HCT116 (cell line): ENCODE data around the gene WWOX. TPM values are rescaled to one million over a fixed set of nuclear protein-coding genes. Genes with fewer than 3 reads are reported as not detected.

ENCODE experiments used
- ATAC-seq: fragments of 200-7000 bp; cut with Tn5 transposase; 2 replicates; pipeline ENCODE4 v1.9.1; 2020; ENCODE audit warnings: mild to moderate bottlenecking, moderate library complexity
- BruUV-seq: library from RNA; stranded (reverse); fragments of 400-500 nt; replicated peaks from 2 replicates; lab custom pipeline; 2021; lab: Mats Ljungman, UMichigan
- CTCF ChIA-PET: fragments of 300-600 bp; sonication (Branson Sonifier 250); formaldehyde crosslinking; loops from one replicate; lab custom pipeline; 2021; ENCODE audit warnings: antibody characterized with exemption; lab: Charles Lee
- POLR2A ChIA-PET: fragments of 300-600, 350-600 bp; sonication (Branson Sonifier 250); formaldehyde crosslinking; loops from one replicate; lab custom pipeline; 2021; ENCODE audit warnings: antibody characterized with exemption; lab: Charles Lee
- RAD21 ChIA-PET, 2 experiments: fragments of 300-600 bp; sonication (Branson Sonifier 250); formaldehyde crosslinking; loops; one replicate each; lab custom pipeline; 2023; ENCODE audit warnings: low total read pairs in 2 of 2; ENCODE audit not compliant: uncharacterized antibody in 2 of 2, unreplicated experiment in 2 of 2, low non-redundant PET in 1 of 2; lab: Charles Lee
- DNase-seq: peaks from one replicate; pipeline ENCODE4 v3.0.0-alpha.2; 2010; ENCODE audit warnings: low read depth, low spot score
- H2AFZ ChIP-seq: fragments of 200-600 bp; shearing (Covaris generic), sonication (generic); 2 replicates; pipeline ENCODE4 v1.6.1; 2017; ENCODE audit warnings: low read depth, mixed run types, mixed read lengths, antibody characterized with exemption, low read length; ENCODE audit not compliant: poor library complexity, severe bottlenecking
- H3K27ac ChIP-seq: 2 replicates; pipeline ENCODE4 v1.5.1; 2012; ENCODE audit warnings: low read depth, low read length
- H3K27me3 ChIP-seq: fragments of 200-600 bp; sonication (generic); 2 replicates; pipeline ENCODE4 v1.6.1; 2016; ENCODE audit warnings: mixed run types, low read length, mixed read lengths; ENCODE audit not compliant: insufficient read depth
- H3K36me3 ChIP-seq, 2 experiments: fragments of 200-500 bp in 1 of 2; fragments of 200-600 bp in 1 of 2; sonication (Bioruptor generic) in 1 of 2; sonication (generic) in 1 of 2; 2 replicates each; pipeline versions ENCODE4 v1.5.1 to v1.6.1; 2014 to 2016; ENCODE audit warnings: low read length in 2 of 2, inconsistent platforms in 1 of 2, mixed read lengths in 1 of 2, mixed run types in 1 of 2; ENCODE audit not compliant: insufficient read depth in 2 of 2, control insufficient read depth in 1 of 2
- H3K4me1 ChIP-seq, 2 experiments: fragments of 200-600 bp in 1 of 2; sonication (generic) in 1 of 2; 2 replicates each; pipeline versions ENCODE4 v1.5.1 to v1.6.1; 2012 to 2017; ENCODE audit warnings: low read length in 2 of 2, inconsistent platforms in 1 of 2, mild to moderate bottlenecking in 1 of 2, mixed read lengths in 1 of 2, mixed run types in 1 of 2, moderate library complexity in 1 of 2; ENCODE audit not compliant: insufficient read depth in 2 of 2, control insufficient read depth in 1 of 2
- H3K4me2 ChIP-seq: fragments of 200-600 bp; sonication (generic); 2 replicates; pipeline ENCODE4 v1.6.1; 2017; ENCODE audit warnings: mixed run types, low read length, mixed read lengths
- H3K4me3 ChIP-seq, 2 experiments: fragments of 200-600 bp in 1 of 2; sonication (generic) in 1 of 2; replicated peaks in 1 of 2; 2 replicates each; pipeline ENCODE4 v1.5.1; 2011 to 2016; ENCODE audit warnings: low read length in 2 of 2, control low read depth in 1 of 2, low read depth in 1 of 2, mild to moderate bottlenecking in 1 of 2, mixed read lengths in 1 of 2, mixed run types in 1 of 2
- H3K79me2 ChIP-seq: fragments of 200-600 bp; sonication (generic); 2 replicates; pipeline ENCODE4 v1.6.1; 2017; ENCODE audit warnings: mild to moderate bottlenecking, mixed run types, low read length, moderate library complexity, mixed read lengths; ENCODE audit not compliant: insufficient read depth
- H3K9ac ChIP-seq: fragments of 200-600 bp; sonication (generic); 2 replicates; pipeline ENCODE4 v1.6.1; 2016; ENCODE audit warnings: low read length, mixed read lengths
- H3K9me2 ChIP-seq: fragments of 200-600 bp; sonication (generic), shearing (Covaris generic); 2 replicates; pipeline ENCODE4 v1.6.1; 2017; ENCODE audit warnings: mixed run types, mild to moderate bottlenecking, moderate library complexity; ENCODE audit not compliant: insufficient read depth
- H3K9me3 ChIP-seq, 2 experiments: fragments of 200-500 bp in 1 of 2; fragments of 200-600 bp in 1 of 2; sonication (Bioruptor generic) in 1 of 2; sonication (generic) in 1 of 2; 2 replicates each; pipeline ENCODE4 v1.6.1; 2014 to 2017; ENCODE audit warnings: low read length in 2 of 2, mixed read lengths in 2 of 2, inconsistent platforms in 1 of 2, low read depth in 1 of 2, mild to moderate bottlenecking in 1 of 2, mixed run types in 1 of 2, moderate library complexity in 1 of 2; ENCODE audit not compliant: control insufficient read depth in 1 of 2, insufficient read depth in 1 of 2
- H4K20me1 ChIP-seq: fragments of 200-600 bp; sonication (generic), shearing (Covaris generic); 2 replicates; pipeline ENCODE4 v1.6.1; 2017; ENCODE audit warnings: mixed run types, mild to moderate bottlenecking, moderate library complexity; ENCODE audit not compliant: insufficient read depth
- CBX3 ChIP-seq: IDR thresholded peaks from 2 replicates; pipeline ENCODE4 v1.6.1; 2012; ENCODE audit warnings: low read depth
- CEBPB ChIP-seq: IDR thresholded peaks from 2 replicates; pipeline ENCODE4 v1.6.1; 2012; ENCODE audit warnings: low read depth
- EGR1 ChIP-seq: IDR thresholded peaks from 2 replicates; pipeline ENCODE4 v1.6.1; 2012; ENCODE audit warnings: low read depth
- EZH2 ChIP-seq: fragments of 200-600 bp; sonication (generic); IDR thresholded peaks from 2 replicates; pipeline ENCODE4 v1.6.1; 2017; ENCODE audit warnings: antibody characterized with exemption, mixed run types
- EZH2phosphoT487 ChIP-seq: fragments of 200-600 bp; IDR thresholded peaks from 2 replicates; pipeline ENCODE4 v1.6.1; 2018; ENCODE audit warnings: antibody characterized with exemption, borderline replicate concordance
- FOSL1 ChIP-seq: IDR thresholded peaks from 2 replicates; pipeline ENCODE4 v1.6.1; 2012; ENCODE audit warnings: low read depth
- JUND ChIP-seq: IDR thresholded peaks from 2 replicates; pipeline ENCODE4 v1.6.1; 2012
- POLR2A ChIP-seq: IDR thresholded peaks from 2 replicates; pipeline ENCODE4 v1.7.0; 2011; ENCODE audit warnings: borderline replicate concordance; ENCODE audit not compliant: insufficient read depth, insufficient read length; ENCODE audit errors: extremely low read depth
- RAD21 ChIP-seq: IDR thresholded peaks from 2 replicates; pipeline ENCODE4 v1.6.1; 2012; ENCODE audit warnings: low read depth, mild to moderate bottlenecking
- SIN3A ChIP-seq: IDR thresholded peaks from 2 replicates; pipeline ENCODE4 v1.6.1; 2012; ENCODE audit warnings: low read depth
- SP1 ChIP-seq: IDR thresholded peaks from 2 replicates; pipeline ENCODE4 v1.6.1; 2012; ENCODE audit warnings: low read depth
- SRF ChIP-seq: IDR thresholded peaks from 2 replicates; pipeline ENCODE4 v1.6.1; 2012; ENCODE audit warnings: low read depth
- TCF7L2 ChIP-seq: IDR thresholded peaks from 2 replicates; pipeline ENCODE4 v1.7.0; 2011; ENCODE audit warnings: borderline replicate concordance, inconsistent platforms; ENCODE audit not compliant: insufficient read depth, insufficient read length; ENCODE audit errors: extremely low read depth
- YY1 ChIP-seq: IDR thresholded peaks from 2 replicates; pipeline ENCODE4 v1.6.1; 2011; ENCODE audit warnings: low read length, low read depth, moderate library complexity, mild to moderate bottlenecking; ENCODE audit not compliant: insufficient replicate concordance; ENCODE audit errors: extremely low read depth
- ZFX ChIP-seq: fragments of 450-650 bp; IDR thresholded peaks from 2 replicates; pipeline ENCODE4 v1.6.1; 2017
- intact Hi-C: fragments of 100-400 bp; cut with micrococcal nuclease; formaldehyde crosslinking; loops from 2 replicates; pipeline ENCODE4 v1.10.0; 2022
- total RNA-seq: library from RNA; stranded (reverse); gene quantifications from one replicate; pipeline ENCODE4 v1.2.1, GENCODE V29; 2021; ENCODE audit not compliant: unreplicated experiment
- TF ChIP-seq, protein P1 (sequence below): IDR thresholded peaks from 2 replicates; pipeline ENCODE4 v1.6.1; 2012
- TF ChIP-seq, protein P2 (sequence below): IDR thresholded peaks from 2 replicates; pipeline ENCODE4 v1.6.1; 2012; ENCODE audit warnings: low read depth
- TF ChIP-seq, protein P3 (sequence below): IDR thresholded peaks from 2 replicates; pipeline ENCODE4 v1.6.1; 2011; ENCODE audit warnings: mild to moderate bottlenecking, low read length, moderate library complexity; ENCODE audit not compliant: insufficient replicate concordance; ENCODE audit errors: extremely low read depth
- TF ChIP-seq, protein P4 (sequence below), 3 experiments: fragments of 200-600 bp in 1 of 3; sonication (generic) in 1 of 3; IDR thresholded peaks in 2 of 3; conservative IDR thresholded peaks in 1 of 3; 2 replicates each; pipeline ENCODE4 v1.5.1; 2012 to 2017; ENCODE audit warnings: low read depth in 2 of 3, low read length in 2 of 3, antibody characterized with exemption in 1 of 3, borderline replicate concordance in 1 of 3, control low read depth in 1 of 3, mild to moderate bottlenecking in 1 of 3, mixed read lengths in 1 of 3, mixed run types in 1 of 3, moderate library complexity in 1 of 3; ENCODE audit not compliant: insufficient read depth in 1 of 3
- TF ChIP-seq, protein P5 (sequence below): IDR thresholded peaks from 2 replicates; pipeline ENCODE4 v1.6.1; 2012

Gene WWOX
- total RNA-seq, 1 experiment from 2014 or later: 13.7 TPM

DNA sequence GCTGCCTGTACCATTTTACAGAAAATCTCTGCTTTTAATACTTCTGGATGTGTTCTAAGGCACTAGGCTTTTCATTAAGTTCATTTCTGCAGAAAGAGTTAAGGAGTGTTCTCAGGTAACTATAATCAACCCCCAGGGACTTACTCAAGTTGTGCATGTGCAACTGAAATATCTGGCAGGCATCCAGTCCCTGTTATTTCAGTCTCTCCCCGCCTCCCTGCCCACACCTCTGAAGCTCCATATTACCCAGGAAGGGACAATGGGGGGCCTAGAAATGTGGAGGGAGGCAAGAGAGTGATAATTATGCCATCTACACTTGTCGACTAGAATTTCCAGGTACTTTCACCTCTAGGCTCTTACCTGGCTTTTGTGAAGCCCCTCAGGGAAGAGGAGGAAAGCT is 1068.9 kb downstream of the WWOX start:
- POLR2A ChIA-PET: no interaction called here
- intact Hi-C loops: no loop called here

More for the DNA sequence above, 1068.9 kb downstream of the WWOX start:
- H3K9me2 ChIP-seq: no peaks in the 10 kb centered on the region
- no peak overlapping the region for H3K4me2 ChIP-seq
- H3K36me3 ChIP-seq: no peaks in the 10 kb centered on the region
- H3K9ac ChIP-seq: no peak overlapping the region
- ChIA-PET RAD21 (no interaction called here), CTCF (no interaction called here)
- H3K9me3 ChIP-seq: peaks cover 13 to 18% of the 10 kb centered on the region in 2 experiments; a peak in 2 of 4 replicates
- no peak overlapping the region for H3K27ac ChIP-seq
- no peak overlapping the region for H2AFZ ChIP-seq
- no peak overlapping the region for H3K4me3 ChIP-seq
- ATAC-seq: no peak
- no peaks in the 10 kb centered on the region for H3K4me1 ChIP-seq
- TF ChIP-seq ZFX: no peak
- TF ChIP-seq, protein P1, sequence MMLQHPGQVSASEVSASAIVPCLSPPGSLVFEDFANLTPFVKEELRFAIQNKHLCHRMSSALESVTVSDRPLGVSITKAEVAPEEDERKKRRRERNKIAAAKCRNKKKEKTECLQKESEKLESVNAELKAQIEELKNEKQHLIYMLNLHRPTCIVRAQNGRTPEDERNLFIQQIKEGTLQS: no peak
- TF ChIP-seq, protein P2, sequence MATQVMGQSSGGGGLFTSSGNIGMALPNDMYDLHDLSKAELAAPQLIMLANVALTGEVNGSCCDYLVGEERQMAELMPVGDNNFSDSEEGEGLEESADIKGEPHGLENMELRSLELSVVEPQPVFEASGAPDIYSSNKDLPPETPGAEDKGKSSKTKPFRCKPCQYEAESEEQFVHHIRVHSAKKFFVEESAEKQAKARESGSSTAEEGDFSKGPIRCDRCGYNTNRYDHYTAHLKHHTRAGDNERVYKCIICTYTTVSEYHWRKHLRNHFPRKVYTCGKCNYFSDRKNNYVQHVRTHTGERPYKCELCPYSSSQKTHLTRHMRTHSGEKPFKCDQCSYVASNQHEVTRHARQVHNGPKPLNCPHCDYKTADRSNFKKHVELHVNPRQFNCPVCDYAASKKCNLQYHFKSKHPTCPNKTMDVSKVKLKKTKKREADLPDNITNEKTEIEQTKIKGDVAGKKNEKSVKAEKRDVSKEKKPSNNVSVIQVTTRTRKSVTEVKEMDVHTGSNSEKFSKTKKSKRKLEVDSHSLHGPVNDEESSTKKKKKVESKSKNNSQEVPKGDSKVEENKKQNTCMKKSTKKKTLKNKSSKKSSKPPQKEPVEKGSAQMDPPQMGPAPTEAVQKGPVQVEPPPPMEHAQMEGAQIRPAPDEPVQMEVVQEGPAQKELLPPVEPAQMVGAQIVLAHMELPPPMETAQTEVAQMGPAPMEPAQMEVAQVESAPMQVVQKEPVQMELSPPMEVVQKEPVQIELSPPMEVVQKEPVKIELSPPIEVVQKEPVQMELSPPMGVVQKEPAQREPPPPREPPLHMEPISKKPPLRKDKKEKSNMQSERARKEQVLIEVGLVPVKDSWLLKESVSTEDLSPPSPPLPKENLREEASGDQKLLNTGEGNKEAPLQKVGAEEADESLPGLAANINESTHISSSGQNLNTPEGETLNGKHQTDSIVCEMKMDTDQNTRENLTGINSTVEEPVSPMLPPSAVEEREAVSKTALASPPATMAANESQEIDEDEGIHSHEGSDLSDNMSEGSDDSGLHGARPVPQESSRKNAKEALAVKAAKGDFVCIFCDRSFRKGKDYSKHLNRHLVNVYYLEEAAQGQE: no peak
- TF ChIP-seq, protein P3, sequence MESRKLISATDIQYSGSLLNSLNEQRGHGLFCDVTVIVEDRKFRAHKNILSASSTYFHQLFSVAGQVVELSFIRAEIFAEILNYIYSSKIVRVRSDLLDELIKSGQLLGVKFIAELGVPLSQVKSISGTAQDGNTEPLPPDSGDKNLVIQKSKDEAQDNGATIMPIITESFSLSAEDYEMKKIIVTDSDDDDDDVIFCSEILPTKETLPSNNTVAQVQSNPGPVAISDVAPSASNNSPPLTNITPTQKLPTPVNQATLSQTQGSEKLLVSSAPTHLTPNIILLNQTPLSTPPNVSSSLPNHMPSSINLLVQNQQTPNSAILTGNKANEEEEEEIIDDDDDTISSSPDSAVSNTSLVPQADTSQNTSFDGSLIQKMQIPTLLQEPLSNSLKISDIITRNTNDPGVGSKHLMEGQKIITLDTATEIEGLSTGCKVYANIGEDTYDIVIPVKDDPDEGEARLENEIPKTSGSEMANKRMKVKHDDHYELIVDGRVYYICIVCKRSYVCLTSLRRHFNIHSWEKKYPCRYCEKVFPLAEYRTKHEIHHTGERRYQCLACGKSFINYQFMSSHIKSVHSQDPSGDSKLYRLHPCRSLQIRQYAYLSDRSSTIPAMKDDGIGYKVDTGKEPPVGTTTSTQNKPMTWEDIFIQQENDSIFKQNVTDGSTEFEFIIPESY: no peak
- no peak for TF ChIP-seq SP1
- TF ChIP-seq YY1: no peak
- no peak for TF ChIP-seq JUND
- no peak for TF ChIP-seq EZH2phosphoT487
- TF ChIP-seq TCF7L2: no peak
- TF ChIP-seq EGR1: no peak
- no peak for TF ChIP-seq FOSL1
- TF ChIP-seq, protein P4, sequence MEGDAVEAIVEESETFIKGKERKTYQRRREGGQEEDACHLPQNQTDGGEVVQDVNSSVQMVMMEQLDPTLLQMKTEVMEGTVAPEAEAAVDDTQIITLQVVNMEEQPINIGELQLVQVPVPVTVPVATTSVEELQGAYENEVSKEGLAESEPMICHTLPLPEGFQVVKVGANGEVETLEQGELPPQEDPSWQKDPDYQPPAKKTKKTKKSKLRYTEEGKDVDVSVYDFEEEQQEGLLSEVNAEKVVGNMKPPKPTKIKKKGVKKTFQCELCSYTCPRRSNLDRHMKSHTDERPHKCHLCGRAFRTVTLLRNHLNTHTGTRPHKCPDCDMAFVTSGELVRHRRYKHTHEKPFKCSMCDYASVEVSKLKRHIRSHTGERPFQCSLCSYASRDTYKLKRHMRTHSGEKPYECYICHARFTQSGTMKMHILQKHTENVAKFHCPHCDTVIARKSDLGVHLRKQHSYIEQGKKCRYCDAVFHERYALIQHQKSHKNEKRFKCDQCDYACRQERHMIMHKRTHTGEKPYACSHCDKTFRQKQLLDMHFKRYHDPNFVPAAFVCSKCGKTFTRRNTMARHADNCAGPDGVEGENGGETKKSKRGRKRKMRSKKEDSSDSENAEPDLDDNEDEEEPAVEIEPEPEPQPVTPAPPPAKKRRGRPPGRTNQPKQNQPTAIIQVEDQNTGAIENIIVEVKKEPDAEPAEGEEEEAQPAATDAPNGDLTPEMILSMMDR (IDR thresholded peaks at IDR 0.05 in 2 of 3, conservative IDR thresholded peaks at IDR 0.05 in 1 of 3; ENCODE audit: borderline replicate concordance in 1 of 3, insufficient read depth in 1 of 3, low read depth in 2 of 3, low read length in 2 of 3): no peak
- TF ChIP-seq SRF: no peak
- no peak for TF ChIP-seq SIN3A
- TF ChIP-seq, protein P5, sequence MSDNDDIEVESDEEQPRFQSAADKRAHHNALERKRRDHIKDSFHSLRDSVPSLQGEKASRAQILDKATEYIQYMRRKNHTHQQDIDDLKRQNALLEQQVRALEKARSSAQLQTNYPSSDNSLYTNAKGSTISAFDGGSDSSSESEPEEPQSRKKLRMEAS: no peak
- TF ChIP-seq RAD21: no peak
- TF ChIP-seq CEBPB: no peak
- TF ChIP-seq EZH2: no peak
- TF ChIP-seq CBX3: no peak
- no peak for TF ChIP-seq POLR2A
- TF ChIP-seq, all 23 proteins: peak for 0
- H4K20me1 ChIP-seq: no peaks in the 10 kb centered on the region
- no TSS peak for BruUV-seq
- no peak for DNase-seq
- no peaks in the 10 kb centered on the region for H3K27me3 ChIP-seq
- no peaks in the 10 kb centered on the region for H3K79me2 ChIP-seq
